Stimulated activated CD4-positive, alpha-beta T cell treated with anti-CD3 and anti-CD28 coated beads, TNF-alpha, amount 100 ng/mL, for 24 hours (primary cell): ENCODE results near the gene TMEM240.
"Not testable (repeated sequence)": the region's sequence is repeated elsewhere in the genome, so short reads cannot be mapped to it uniquely, and the experiment has no call there.

Experiments
- DNase-seq, 3 experiments: peaks; one replicate each; pipeline ENCODE4 v3.0.0-alpha.2; 2020; ENCODE audit warnings: low read depth in 3 of 3

TMEM240 gene

DNA sequence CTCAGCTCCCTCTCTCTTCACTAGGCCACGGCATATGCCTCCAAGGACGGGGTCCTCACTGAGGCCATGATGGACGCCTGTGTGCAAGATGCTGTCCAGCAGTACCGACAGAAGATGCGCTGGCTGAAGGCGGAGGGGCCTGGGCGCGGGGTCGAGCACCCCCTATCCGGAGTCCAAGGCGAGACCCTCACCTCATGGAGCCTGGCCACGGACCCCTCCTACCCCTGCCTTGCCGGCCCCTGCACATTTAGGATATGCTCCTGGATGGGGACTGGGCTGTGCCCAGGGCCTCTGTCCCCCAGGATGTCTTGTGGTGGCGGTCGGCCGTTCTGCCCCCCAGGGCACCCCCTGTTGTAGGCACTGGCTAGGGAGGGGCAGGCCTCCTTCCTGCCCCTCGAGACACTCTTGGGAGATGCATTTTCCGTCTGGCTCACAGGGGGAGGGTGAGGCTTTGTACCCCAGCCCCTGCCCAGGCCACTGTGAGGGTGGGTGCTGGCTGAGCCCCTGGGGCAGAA is 44.9 kb downstream of the TMEM240 start:
- DNase-seq = not testable (repeated sequence)

DNA sequence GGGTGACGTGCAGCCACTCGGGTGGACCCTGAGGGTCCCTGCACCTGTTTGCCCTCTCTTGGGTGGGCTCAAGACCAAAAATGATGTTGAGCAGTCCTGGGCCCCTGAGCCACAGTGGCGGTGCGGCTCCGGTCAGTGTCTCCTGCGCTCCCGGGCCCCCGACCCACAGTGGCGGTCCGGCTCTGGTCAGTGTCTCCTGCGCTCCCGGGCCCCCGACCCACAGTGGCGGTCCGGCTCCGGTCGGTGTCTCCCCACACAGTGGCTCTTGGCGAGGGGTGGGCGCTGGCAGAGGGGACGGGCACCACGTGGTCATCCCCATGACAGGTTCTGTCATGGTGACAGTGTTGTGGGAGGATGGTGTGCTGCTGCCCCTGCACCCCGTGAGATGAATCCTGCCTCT is 46.1 kb downstream of the TMEM240 start:
- not testable (repeated sequence) for DNase-seq

DNA sequence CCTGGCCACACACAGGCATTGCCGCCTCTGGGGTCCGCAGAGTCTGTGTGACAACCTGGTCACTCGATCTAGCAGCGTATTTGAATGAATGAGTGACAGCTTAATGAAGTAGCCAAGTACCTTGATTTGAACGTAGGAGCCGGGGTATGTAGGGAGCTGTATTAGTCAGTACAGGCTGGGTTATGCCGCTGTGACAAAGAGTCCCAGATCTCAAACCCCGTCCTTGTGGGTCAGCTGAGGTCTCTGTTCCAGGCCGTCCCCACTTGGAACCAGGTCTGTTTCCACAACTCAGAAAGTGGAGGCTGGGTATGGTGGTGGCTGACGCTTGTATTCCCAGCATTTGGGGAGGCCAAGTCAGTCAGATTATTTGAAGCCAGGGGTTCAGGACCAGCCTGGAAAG is 48.8 kb downstream of the TMEM240 start:
- DNase-seq = no peak

DNA sequence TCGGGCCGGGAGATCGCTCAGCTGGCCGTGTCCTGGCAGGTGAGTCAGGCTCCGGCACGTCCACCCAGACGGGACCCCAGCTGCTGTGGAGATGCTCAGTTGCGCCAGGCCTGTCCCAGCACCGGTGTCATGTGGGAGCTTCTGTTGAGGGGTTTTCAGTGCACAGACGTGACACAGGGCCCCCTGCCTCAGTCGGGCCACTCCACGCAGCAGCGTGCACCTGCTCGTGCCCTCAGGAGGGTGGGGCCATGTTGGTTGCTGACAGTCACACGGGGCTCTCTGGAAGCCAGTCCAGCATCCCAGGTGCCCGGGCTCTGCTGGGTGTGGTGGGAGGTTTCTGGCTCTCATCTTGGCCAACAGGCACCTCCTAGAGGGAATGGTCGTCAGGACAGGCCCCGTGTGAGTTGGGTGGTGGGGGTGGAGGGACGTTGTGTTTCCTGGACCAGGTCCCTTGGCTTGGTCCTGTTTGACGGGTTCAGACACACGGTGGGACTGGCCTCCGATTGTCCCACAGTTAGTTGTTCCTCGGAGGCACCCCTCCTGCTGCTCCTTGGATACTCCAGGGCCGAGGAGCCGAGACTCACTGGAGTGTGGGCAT is 49.7 kb downstream of the TMEM240 start:
- no peak for DNase-seq

DNA sequence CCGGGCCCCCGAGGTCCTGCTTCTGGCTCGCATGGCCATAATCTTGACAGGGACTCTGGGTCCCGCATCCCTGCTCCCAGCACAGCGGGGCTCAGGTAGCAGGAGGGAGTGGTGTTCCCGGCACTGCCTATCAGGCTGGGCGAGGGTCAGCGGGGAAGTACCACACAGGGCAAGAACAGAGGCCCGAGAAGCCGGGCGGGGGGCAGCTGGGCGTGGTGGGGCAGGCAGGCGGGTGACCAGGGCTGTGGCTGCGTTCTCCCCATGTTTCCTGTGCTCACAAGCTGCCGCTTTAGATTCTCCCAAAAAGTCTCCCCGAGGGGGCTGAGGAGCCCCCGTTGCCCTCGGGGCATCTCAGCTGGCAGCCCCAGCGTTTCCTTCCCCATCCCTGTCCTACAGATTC is 50.6 kb downstream of the TMEM240 start:
- no peak for DNase-seq

DNA sequence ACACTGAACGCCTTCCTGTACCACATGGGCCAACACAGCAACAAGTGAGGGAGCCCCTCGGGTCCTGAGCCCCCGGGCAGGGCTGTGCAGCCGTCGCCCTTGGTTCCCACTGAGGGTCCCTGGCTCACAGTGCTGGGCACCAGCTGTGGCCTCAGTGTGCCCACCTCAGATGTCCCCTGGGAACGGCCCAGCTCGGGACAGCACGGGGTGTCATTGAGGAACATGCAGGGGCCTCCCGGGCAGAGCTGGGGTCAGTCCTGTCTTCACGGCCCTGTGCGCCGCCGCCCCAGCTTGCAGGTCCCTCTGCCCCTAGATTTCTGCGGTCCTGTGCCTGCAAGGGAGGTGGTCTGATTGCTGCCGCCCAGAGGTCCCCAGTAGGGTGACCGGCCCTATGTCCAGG is 51.2 kb downstream of the TMEM240 start:
- no peak for DNase-seq

DNA sequence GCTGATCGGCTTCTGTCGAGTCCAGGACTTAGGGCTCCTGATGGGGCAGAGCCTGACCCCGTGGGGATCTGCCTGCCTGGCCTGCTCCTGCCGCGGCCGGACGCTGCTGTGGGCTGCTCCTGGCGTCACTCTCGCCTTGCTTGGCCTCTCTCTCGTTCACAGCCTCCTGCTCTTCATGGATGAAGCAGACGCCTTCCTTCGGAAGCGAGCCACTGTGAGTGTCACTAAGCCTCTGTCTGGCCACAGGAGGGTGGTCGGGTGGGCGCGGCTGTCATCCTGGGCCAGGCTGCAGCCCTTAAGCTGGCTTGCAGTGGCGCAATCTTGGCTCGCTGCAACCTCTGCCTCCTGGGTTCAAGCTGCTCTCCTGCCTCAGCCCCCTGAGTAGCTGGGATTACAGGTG is 52.7 kb downstream of the TMEM240 start:
- DNase-seq = no peak

DNA sequence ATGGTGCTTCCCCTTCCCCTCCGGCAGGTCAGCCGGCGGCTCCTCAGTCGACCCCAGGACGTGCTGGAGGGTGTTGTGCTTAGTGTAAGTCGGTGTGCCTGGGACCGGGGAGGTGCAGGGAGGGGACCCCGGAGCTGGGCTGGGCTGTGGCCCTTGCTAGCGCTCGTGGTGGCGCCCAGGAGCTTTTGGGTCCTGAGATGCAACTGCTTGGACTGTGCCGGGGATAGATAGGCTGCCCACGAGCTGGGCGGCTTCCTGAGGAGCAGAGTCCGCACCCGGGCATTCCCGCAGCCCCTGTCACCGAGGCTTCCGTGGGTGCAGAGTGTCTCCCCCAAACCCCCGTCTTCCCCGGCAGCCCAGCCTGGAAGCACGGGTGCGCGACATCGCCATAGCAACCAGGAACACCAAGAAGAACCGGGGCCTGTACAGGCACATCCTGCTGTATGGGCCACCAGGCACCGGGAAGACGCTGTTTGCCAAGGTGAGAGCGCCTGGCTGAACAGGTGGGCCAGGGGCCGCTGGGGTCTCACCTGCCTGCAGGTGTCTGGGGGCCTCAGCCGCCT is 54.6 kb downstream of the TMEM240 start:
- not testable (repeated sequence) for DNase-seq

DNA sequence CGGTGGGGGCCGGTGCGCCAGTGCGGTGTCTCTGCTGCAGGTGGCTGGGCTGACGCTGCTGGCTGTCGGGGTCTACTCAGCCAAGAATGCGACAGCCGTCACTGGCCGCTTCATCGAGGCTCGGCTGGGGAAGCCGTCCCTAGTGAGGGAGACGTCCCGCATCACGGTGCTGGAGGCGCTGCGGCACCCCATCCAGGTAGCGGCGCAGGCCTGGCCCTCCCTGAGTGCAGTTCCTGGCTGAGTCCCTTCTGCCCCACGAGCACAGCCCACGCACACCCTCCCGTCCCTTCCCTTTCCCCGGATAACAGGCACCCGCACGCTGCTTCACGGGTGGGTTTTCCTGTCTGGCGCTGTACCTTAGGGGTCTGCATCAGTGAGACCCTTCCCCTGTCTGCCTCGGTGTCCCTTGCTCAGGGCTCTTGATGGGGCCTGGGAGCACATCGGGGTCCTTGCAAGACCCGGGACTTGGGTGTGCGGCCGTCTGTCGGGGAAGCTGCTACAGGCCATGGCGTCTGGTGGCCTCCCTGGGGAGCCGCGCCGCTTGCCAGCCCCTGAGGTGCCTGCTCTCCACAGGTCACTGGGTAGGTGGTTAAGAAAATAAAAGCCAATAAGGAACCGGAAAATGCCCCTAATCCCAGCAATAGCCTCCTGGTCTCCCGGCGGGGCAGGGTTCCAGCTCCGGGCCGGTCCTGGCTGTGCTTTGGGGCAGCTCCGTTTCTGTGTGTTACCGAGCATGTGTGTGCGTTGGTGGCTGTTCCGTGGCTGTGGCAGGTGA is 55.3 kb downstream of the TMEM240 start:
- DNase-seq = not testable (repeated sequence)
